H9 (cell line): ENCODE data around the gene MPP2. TPM values are rescaled to one million over a fixed set of nuclear protein-coding genes. Genes with fewer than 3 reads are reported as not detected.
A peak's percentile ranks its signal among the peaks of the same experiment; 100 is the strongest.

Source experiments
- DNase-seq: peaks from one replicate; pipeline ENCODE4 v3.0.0-alpha.2; 2017
- H2AFZ ChIP-seq: one replicate; pipeline ENCODE4 v1.6.1; 2013; ENCODE audit warnings: mild to moderate bottlenecking, low read length, control low read depth, moderate library complexity
- H2AK5ac ChIP-seq: 2 replicates; pipeline ENCODE4 v1.6.1; 2013; ENCODE audit warnings: low read length, control low read depth, mixed read lengths; ENCODE audit not compliant: insufficient read length
- H2BK120ac ChIP-seq: one replicate; pipeline ENCODE4 v1.6.1; 2013; ENCODE audit warnings: low read depth, mild to moderate bottlenecking, low read length, control low read depth, inconsistent platforms; ENCODE audit not compliant: poor library complexity, severe bottlenecking
- H2BK12ac ChIP-seq: 2 replicates; pipeline ENCODE4 v1.6.1; 2013; ENCODE audit warnings: low read length, control low read depth, mixed read lengths, low read depth; ENCODE audit not compliant: insufficient read length
- H2BK15ac ChIP-seq: 2 replicates; pipeline ENCODE4 v1.6.1; 2013; ENCODE audit warnings: low read depth, low read length, control low read depth
- H2BK20ac ChIP-seq: one replicate; pipeline ENCODE4 v1.6.1; 2013; ENCODE audit warnings: low read depth, mild to moderate bottlenecking, low read length, control low read depth, inconsistent platforms; ENCODE audit not compliant: poor library complexity, severe bottlenecking
- H2BK5ac ChIP-seq: 2 replicates; pipeline ENCODE4 v1.6.1; 2013; ENCODE audit warnings: low read length, control low read depth, mixed read lengths; ENCODE audit not compliant: insufficient read length
- H3K14ac ChIP-seq: 2 replicates; pipeline ENCODE4 v1.6.1; 2013; ENCODE audit warnings: low read length, control low read depth; ENCODE audit not compliant: insufficient read depth
- H3K18ac ChIP-seq: 2 replicates; pipeline ENCODE4 v1.6.1; 2013; ENCODE audit warnings: low read depth, mild to moderate bottlenecking, mixed read lengths, low read length, control low read depth; ENCODE audit not compliant: insufficient read length
- H3K23ac ChIP-seq: 2 replicates; pipeline ENCODE4 v1.6.1; 2013; ENCODE audit warnings: low read length, control low read depth, mixed read lengths, low read depth; ENCODE audit not compliant: insufficient read length
- H3K23me2 ChIP-seq: 2 replicates; pipeline ENCODE4 v1.6.1; 2013; ENCODE audit warnings: low read depth, mild to moderate bottlenecking, mixed read lengths, low read length, control low read depth; ENCODE audit not compliant: insufficient read length, poor library complexity, severe bottlenecking
- H3K27ac ChIP-seq: 2 replicates; pipeline ENCODE4 v1.5.1; 2013; ENCODE audit warnings: low read length, control low read depth, mixed read lengths, low read depth; ENCODE audit not compliant: insufficient read length
- H3K27me3 ChIP-seq: 2 replicates; pipeline ENCODE4 v1.6.1; 2013; ENCODE audit warnings: low read length, control low read depth, inconsistent platforms; ENCODE audit not compliant: insufficient read depth
- H3K4ac ChIP-seq: 2 replicates; pipeline ENCODE4 v1.6.1; 2013; ENCODE audit warnings: low read depth, mild to moderate bottlenecking, control low read depth, inconsistent platforms, low read length, moderate library complexity
- H3K4me1 ChIP-seq: 2 replicates; pipeline ENCODE4 v1.6.1; 2013; ENCODE audit warnings: low read length, control low read depth, inconsistent platforms; ENCODE audit not compliant: insufficient read depth
- H3K4me2 ChIP-seq: 2 replicates; pipeline ENCODE4 v1.6.1; 2013; ENCODE audit warnings: low read length, control low read depth, mixed read lengths; ENCODE audit not compliant: insufficient read length, insufficient read depth
- H3K56ac ChIP-seq: 2 replicates; pipeline ENCODE4 v1.6.1; 2013; ENCODE audit warnings: low read depth, mild to moderate bottlenecking, mixed read lengths, low read length, control low read depth; ENCODE audit not compliant: insufficient read length
- H3K79me1 ChIP-seq: 2 replicates; pipeline ENCODE4 v1.6.1; 2013; ENCODE audit warnings: low read depth, mild to moderate bottlenecking, moderate library complexity, low read length, control low read depth, inconsistent platforms; ENCODE audit not compliant: insufficient read depth, poor library complexity, severe bottlenecking
- H3K79me2 ChIP-seq: 2 replicates; pipeline ENCODE4 v1.6.1; 2013; ENCODE audit warnings: low read length, control low read depth, inconsistent platforms; ENCODE audit not compliant: insufficient read depth
- H3K9ac ChIP-seq: 2 replicates; pipeline ENCODE4 v1.6.1; 2013; ENCODE audit warnings: low read length, control low read depth, mixed read lengths; ENCODE audit not compliant: insufficient read length; ENCODE audit errors: extremely low read depth
- H3K9me3 ChIP-seq: one replicate; pipeline ENCODE4 v1.6.1; 2013; ENCODE audit warnings: low read depth, low read length, inconsistent platforms; ENCODE audit not compliant: control insufficient read depth
- H3T11ph ChIP-seq: one replicate; pipeline ENCODE4 v1.6.1; 2013; ENCODE audit warnings: mild to moderate bottlenecking, low read length, control low read depth, inconsistent platforms
- H4K20me1 ChIP-seq: one replicate; pipeline ENCODE4 v1.6.1; 2013; ENCODE audit not compliant: control insufficient read depth, insufficient read length, insufficient read depth
- H4K5ac ChIP-seq: 2 replicates; pipeline ENCODE4 v1.6.1; 2013; ENCODE audit warnings: low read depth, mild to moderate bottlenecking, mixed read lengths, low read length, control low read depth; ENCODE audit not compliant: insufficient read length
- H4K8ac ChIP-seq: replicated peaks from 2 replicates; pipeline ENCODE4 v1.6.1; 2013; ENCODE audit warnings: low read length, control low read depth, mixed read lengths, low read depth; ENCODE audit not compliant: insufficient read length
- H4K91ac ChIP-seq: 2 replicates; pipeline ENCODE4 v1.6.1; 2013; ENCODE audit warnings: low read depth, mild to moderate bottlenecking, moderate library complexity, mixed read lengths, low read length, control low read depth; ENCODE audit not compliant: insufficient read length
- H3K27ac Mint-ChIP-seq, 3 experiments: 2 replicates in 2 of 3; 3 replicates in 1 of 3; pipeline ENCODE4 v1.8.0; 2020 to 2021; ENCODE audit warnings: mixed read lengths in 3 of 3, mild to moderate bottlenecking in 1 of 3, moderate library complexity in 1 of 3
- H3K27me3 Mint-ChIP-seq: 2 replicates; pipeline ENCODE4 v1.8.0; 2021; ENCODE audit warnings: low read depth, mild to moderate bottlenecking, moderate library complexity, mixed read lengths
- H3K36me3 Mint-ChIP-seq, 3 experiments: 2 replicates in 2 of 3; 3 replicates in 1 of 3; pipeline ENCODE4 v1.8.0; 2020 to 2021; ENCODE audit warnings: low read depth in 3 of 3, mixed read lengths in 3 of 3; ENCODE audit not compliant: insufficient read depth in 1 of 3
- H3K4me1 Mint-ChIP-seq, 2 experiments: 2 replicates each; pipeline ENCODE4 v1.8.0; 2020; ENCODE audit warnings: mixed read lengths in 2 of 2
- H3K4me3 Mint-ChIP-seq, 2 experiments: 2 replicates in 1 of 2; 3 replicates in 1 of 2; pipeline ENCODE4 v1.8.0; 2020 to 2021; ENCODE audit warnings: mild to moderate bottlenecking in 2 of 2, mixed read lengths in 2 of 2, moderate library complexity in 1 of 2
- H3K9me3 Mint-ChIP-seq, 2 experiments: 2 replicates in 1 of 2; 3 replicates in 1 of 2; pipeline ENCODE4 v1.8.0; 2020; ENCODE audit warnings: mild to moderate bottlenecking in 2 of 2, mixed read lengths in 2 of 2, moderate library complexity in 1 of 2
- WGBS: extraction: QIAGEN DNeasy Blood & Tissue Kit; methylation state at CpG from one replicate; pipeline ENCODE4 v1.1.7; 2013; ENCODE audit warnings: missing lambda C conversion rate, low lambda C conversion rate, mixed read lengths; ENCODE audit not compliant: insufficient read length; ENCODE audit errors: extremely low coverage; 5-methylcytosine and 5-hydroxymethylcytosine counted together
- total RNA-seq: library from RNA; stranded (reverse); gene quantifications from 2 replicates; pipeline ENCODE4 v1.2.1, GENCODE V29; 2021
- TF ChIP-seq, protein P1 (sequence below): fragments of 200-600 bp; sonication (generic); conservative IDR thresholded peaks from 3 replicates; pipeline ENCODE4 v1.8.0; 2021; ENCODE audit warnings: antibody characterized with exemption, mild to moderate bottlenecking

Gene MPP2
- total RNA-seq, 1 experiment from 2014 or later = 16.3 TPM

GRCh38 chr17:43855061-43855460 is 52.3 kb downstream of the MPP2 start:
- H3K27ac ChIP-seq = no peak overlapping the region
- no peaks in the 10 kb centered on the region for H3K79me2 ChIP-seq
- H3K4ac ChIP-seq = no peak overlapping the region
- no peaks in the 10 kb centered on the region for H3K79me1 ChIP-seq
- no peak overlapping the region for H2AFZ ChIP-seq
- no peak overlapping the region for H4K8ac ChIP-seq
- H3K23me2 ChIP-seq = no peaks in the 10 kb centered on the region
- H3T11ph ChIP-seq = no peak overlapping the region
- no peaks in the 10 kb centered on the region for H3K27me3 ChIP-seq
- Mint-ChIP-seq H3K4me1 (peaks cover 0 to 2% of the 10 kb centered on the region in 2 experiments; a peak in 1 of 4 replicates), H3K36me3 (no peaks in the 10 kb centered on the region), H3K27ac (0 out of 7 replicates have a peak overlapping the region, but pooled peaks of 1 of the 3 experiments have one; percentile 52), H3K9me3 (no peaks in the 10 kb centered on the region), H3K4me3 (no peak overlapping the region), H3K27me3 (peaks cover 7% of the 10 kb centered on the region)
- no CpG with 5 or more reads among the region's 9 CpGs for WGBS
- no peak overlapping the region for H3K4me2 ChIP-seq
- H2BK5ac ChIP-seq = no peak overlapping the region
- H2BK120ac ChIP-seq = no peak overlapping the region
- TF ChIP-seq, protein P1, sequence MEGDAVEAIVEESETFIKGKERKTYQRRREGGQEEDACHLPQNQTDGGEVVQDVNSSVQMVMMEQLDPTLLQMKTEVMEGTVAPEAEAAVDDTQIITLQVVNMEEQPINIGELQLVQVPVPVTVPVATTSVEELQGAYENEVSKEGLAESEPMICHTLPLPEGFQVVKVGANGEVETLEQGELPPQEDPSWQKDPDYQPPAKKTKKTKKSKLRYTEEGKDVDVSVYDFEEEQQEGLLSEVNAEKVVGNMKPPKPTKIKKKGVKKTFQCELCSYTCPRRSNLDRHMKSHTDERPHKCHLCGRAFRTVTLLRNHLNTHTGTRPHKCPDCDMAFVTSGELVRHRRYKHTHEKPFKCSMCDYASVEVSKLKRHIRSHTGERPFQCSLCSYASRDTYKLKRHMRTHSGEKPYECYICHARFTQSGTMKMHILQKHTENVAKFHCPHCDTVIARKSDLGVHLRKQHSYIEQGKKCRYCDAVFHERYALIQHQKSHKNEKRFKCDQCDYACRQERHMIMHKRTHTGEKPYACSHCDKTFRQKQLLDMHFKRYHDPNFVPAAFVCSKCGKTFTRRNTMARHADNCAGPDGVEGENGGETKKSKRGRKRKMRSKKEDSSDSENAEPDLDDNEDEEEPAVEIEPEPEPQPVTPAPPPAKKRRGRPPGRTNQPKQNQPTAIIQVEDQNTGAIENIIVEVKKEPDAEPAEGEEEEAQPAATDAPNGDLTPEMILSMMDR = no peak
- H4K20me1 ChIP-seq = no peaks in the 10 kb centered on the region
- H4K91ac ChIP-seq = no peak overlapping the region
- H3K56ac ChIP-seq = no peak overlapping the region
- H3K18ac ChIP-seq = no peak overlapping the region
- DNase-seq = no peak
- no peak overlapping the region for H3K14ac ChIP-seq
- no peak overlapping the region for H3K23ac ChIP-seq
- H2BK15ac ChIP-seq = no peak overlapping the region
- H3K9me3 ChIP-seq = no peaks in the 10 kb centered on the region
- H3K4me1 ChIP-seq = no peaks in the 10 kb centered on the region
- H2AK5ac ChIP-seq = no peak overlapping the region
- H2BK20ac ChIP-seq = no peak overlapping the region
- no peak overlapping the region for H3K9ac ChIP-seq
- H4K5ac ChIP-seq = no peak overlapping the region
- no peak overlapping the region for H2BK12ac ChIP-seq
